Right hindlimb (tissue), 1 donor: Measurements from ENCODE around the gene PNMA1.

Experiments used
- DNase-seq: peaks from one replicate; pipeline ENCODE4 v3.0.0-alpha.2; 2018

The PNMA1 gene

GRCh38 chr14:73750531-73750901 is 36.3 kb upstream of the PNMA1 start:
- no peak for DNase-seq

- DNase-seq = no peak
Measured at GRCh38 chr14:73749706-73750530, 35.7 kb upstream of the PNMA1 start.

- DNase-seq = no peak
Measured at GRCh38 chr14:73748858-73749357, 34.7 kb upstream of the PNMA1 start.

GRCh38 chr14:73747379-73748211 is 33.4 kb upstream of the PNMA1 start:
- no peak for DNase-seq

- peak; percentile 27 for DNase-seq
Measured at GRCh38 chr14:73746520-73747378, 32.6 kb upstream of the PNMA1 start.

- peak; percentile 19 for DNase-seq
Measured at GRCh38 chr14:73745571-73746519, 31.7 kb upstream of the PNMA1 start.

GRCh38 chr14:73744874-73745529 is 30.8 kb upstream of the PNMA1 start:
- peak; percentile 15 for DNase-seq

GRCh38 chr14:73744175-73744867 is 30.1 kb upstream of the PNMA1 start:
- DNase-seq = peak; percentile 14

GRCh38 chr14:73743431-73743931 is 29.3 kb upstream of the PNMA1 start:
- peak; percentile 65 for DNase-seq

- no peak for DNase-seq
Measured at GRCh38 chr14:73742520-73743238, 28.5 kb upstream of the PNMA1 start.

- peak; percentile 34 for DNase-seq
Measured at GRCh38 chr14:73741876-73742519, 27.8 kb upstream of the PNMA1 start.

- DNase-seq = peak; percentile 64
Measured at GRCh38 chr14:73741386-73741875, 27.2 kb upstream of the PNMA1 start.

- peak; percentile 24 for DNase-seq
Measured at GRCh38 chr14:73740618-73741326, 26.6 kb upstream of the PNMA1 start.

- DNase-seq = no peak
Measured at GRCh38 chr14:73739899-73740617, 25.9 kb upstream of the PNMA1 start.

- no peak for DNase-seq
Measured at GRCh38 chr14:73739174-73739898, 25.2 kb upstream of the PNMA1 start.

- DNase-seq = peak; percentile 14
Measured at GRCh38 chr14:73738518-73739173, 24.5 kb upstream of the PNMA1 start.
